ENCODE results near the gene GLI2. TPM values are rescaled to one million over a fixed set of nuclear protein-coding genes. Genes with fewer than 3 reads are reported as not detected.

Gene GLI2
- polyA plus RNA-seq, 2 of the 4 experiments (the other 2 are of a cell fraction) = 5.6 to 12.5 TPM

GRCh38 chr2:120692691-120693090 lies 43.0 kb upstream of the GLI2 start:
- Histone ChIP-seq H3K4me2 (no peak overlapping the region), H3K4me1 (peaks cover 12% of the 10 kb centered on the region; the same call in 2 of the 3 replicates), H3K4me3 (no peak overlapping the region), H3K9me3 (no peaks in the 10 kb centered on the region), H3K27ac (no peak overlapping the region)
- CTCF ChIA-PET = interaction anchor here (1.1 to 22.6 kb wide), 5 partner anchors 12 to 384 kb away, joined by 4 to 858 read pairs (median 5); no protein-coding TSS in a partner anchor
- ATAC-seq (no peak), FAIRE-seq (no peak), DNase-seq (ENCODE audit: low read depth in 1 of 2, low spot score in 1 of 2) (no peak)
- TF ChIP-seq, protein P1, sequence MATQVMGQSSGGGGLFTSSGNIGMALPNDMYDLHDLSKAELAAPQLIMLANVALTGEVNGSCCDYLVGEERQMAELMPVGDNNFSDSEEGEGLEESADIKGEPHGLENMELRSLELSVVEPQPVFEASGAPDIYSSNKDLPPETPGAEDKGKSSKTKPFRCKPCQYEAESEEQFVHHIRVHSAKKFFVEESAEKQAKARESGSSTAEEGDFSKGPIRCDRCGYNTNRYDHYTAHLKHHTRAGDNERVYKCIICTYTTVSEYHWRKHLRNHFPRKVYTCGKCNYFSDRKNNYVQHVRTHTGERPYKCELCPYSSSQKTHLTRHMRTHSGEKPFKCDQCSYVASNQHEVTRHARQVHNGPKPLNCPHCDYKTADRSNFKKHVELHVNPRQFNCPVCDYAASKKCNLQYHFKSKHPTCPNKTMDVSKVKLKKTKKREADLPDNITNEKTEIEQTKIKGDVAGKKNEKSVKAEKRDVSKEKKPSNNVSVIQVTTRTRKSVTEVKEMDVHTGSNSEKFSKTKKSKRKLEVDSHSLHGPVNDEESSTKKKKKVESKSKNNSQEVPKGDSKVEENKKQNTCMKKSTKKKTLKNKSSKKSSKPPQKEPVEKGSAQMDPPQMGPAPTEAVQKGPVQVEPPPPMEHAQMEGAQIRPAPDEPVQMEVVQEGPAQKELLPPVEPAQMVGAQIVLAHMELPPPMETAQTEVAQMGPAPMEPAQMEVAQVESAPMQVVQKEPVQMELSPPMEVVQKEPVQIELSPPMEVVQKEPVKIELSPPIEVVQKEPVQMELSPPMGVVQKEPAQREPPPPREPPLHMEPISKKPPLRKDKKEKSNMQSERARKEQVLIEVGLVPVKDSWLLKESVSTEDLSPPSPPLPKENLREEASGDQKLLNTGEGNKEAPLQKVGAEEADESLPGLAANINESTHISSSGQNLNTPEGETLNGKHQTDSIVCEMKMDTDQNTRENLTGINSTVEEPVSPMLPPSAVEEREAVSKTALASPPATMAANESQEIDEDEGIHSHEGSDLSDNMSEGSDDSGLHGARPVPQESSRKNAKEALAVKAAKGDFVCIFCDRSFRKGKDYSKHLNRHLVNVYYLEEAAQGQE (IDR thresholded peaks at IDR 0.05) = no peak
- TF ChIP-seq, protein P2, sequence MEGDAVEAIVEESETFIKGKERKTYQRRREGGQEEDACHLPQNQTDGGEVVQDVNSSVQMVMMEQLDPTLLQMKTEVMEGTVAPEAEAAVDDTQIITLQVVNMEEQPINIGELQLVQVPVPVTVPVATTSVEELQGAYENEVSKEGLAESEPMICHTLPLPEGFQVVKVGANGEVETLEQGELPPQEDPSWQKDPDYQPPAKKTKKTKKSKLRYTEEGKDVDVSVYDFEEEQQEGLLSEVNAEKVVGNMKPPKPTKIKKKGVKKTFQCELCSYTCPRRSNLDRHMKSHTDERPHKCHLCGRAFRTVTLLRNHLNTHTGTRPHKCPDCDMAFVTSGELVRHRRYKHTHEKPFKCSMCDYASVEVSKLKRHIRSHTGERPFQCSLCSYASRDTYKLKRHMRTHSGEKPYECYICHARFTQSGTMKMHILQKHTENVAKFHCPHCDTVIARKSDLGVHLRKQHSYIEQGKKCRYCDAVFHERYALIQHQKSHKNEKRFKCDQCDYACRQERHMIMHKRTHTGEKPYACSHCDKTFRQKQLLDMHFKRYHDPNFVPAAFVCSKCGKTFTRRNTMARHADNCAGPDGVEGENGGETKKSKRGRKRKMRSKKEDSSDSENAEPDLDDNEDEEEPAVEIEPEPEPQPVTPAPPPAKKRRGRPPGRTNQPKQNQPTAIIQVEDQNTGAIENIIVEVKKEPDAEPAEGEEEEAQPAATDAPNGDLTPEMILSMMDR (IDR thresholded peaks at IDR 0.05) = no peak
- TF ChIP-seq CHD2 (IDR thresholded peaks at IDR 0.05; ENCODE audit: low read length, partially characterized antibody) (no peak), MAX (IDR thresholded peaks at IDR 0.05) (no peak), FOXS1 (CRISPR knock-in tag; IDR thresholded peaks at IDR 0.05) (no peak), ATOH8 (CRISPR knock-in tag; IDR thresholded peaks at IDR 0.05; ENCODE audit: low read depth) (no peak), RNF2 (IDR thresholded peaks at IDR 0.05; ENCODE audit: borderline replicate concordance, low read depth) (no peak), FOSL2 (IDR thresholded peaks at IDR 0.05) (no peak), FOSL2 (CRISPR knock-in tag; IDR thresholded peaks at IDR 0.05) (no peak), MYC (IDR thresholded peaks at IDR 0.05; ENCODE audit: borderline replicate concordance, low read length) (no peak)
- 72% methylated on average over 6 of the region's 6 CpGs for WGBS (ENCODE audit: missing lambda C conversion rate)
- POLR2A ChIA-PET = no interaction called here

DNA sequence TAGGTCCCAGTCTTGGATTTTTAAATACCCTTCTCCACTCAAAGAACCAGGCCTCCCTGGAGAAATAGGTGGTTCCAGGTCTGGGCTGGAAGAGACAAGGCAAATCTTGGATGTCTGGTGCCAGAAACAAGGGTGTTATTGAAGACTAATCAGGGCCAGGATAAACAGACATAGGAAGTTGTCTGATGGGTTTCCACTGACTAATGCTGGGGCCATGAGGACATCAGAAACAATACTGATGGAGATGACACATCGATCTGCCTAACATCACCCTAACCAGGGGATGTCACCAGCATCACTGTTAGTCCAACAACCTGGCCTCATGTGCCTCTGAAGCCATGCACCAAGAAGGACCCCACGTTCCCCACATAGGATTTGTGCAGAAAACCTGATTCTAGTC lies 42.5 kb upstream of the GLI2 start:
- DNase-seq (ENCODE audit: low read depth in 1 of 2, low spot score in 1 of 2) (no peak), ATAC-seq (no peak), FAIRE-seq (no peak)
- no peak overlapping the region for H3K4me2 ChIP-seq
- POLR2A ChIA-PET = no interaction called here
- TF ChIP-seq RNF2 (IDR thresholded peaks at IDR 0.05; ENCODE audit: borderline replicate concordance, low read depth) (no peak), BHLHE40 (IDR thresholded peaks at IDR 0.05; ENCODE audit: low read depth, low read length) (no peak), ZNF302 (CRISPR knock-in tag; IDR thresholded peaks at IDR 0.05) (no peak), RFX5 (IDR thresholded peaks at IDR 0.05) (no peak), RCOR1 (IDR thresholded peaks at IDR 0.05; ENCODE audit: low read depth, low read length) (no peak), JUN (IDR thresholded peaks at IDR 0.05) (no peak), NFE2L2 (conservative IDR thresholded peaks at IDR 0.05; ENCODE audit: low read length) (no peak), ESRRA (IDR thresholded peaks at IDR 0.05; ENCODE audit: borderline replicate concordance, low read length) (no peak)
- TF ChIP-seq, protein P3, sequence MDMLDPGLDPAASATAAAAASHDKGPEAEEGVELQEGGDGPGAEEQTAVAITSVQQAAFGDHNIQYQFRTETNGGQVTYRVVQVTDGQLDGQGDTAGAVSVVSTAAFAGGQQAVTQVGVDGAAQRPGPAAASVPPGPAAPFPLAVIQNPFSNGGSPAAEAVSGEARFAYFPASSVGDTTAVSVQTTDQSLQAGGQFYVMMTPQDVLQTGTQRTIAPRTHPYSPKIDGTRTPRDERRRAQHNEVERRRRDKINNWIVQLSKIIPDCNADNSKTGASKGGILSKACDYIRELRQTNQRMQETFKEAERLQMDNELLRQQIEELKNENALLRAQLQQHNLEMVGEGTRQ (IDR thresholded peaks at IDR 0.05) = no peak
- H3K4me3 ChIP-seq = no peak overlapping the region
- H3K4me1 ChIP-seq = peaks cover 12% of the 10 kb centered on the region; the same call in 2 of the 3 replicates
- H3K9me3 ChIP-seq = no peaks in the 10 kb centered on the region
- CTCF ChIA-PET = interaction anchor here (0.8 to 22.6 kb wide), 5 partner anchors 9 to 383 kb away, joined by 4 to 858 read pairs (median 4); no protein-coding TSS in a partner anchor
- H3K27ac ChIP-seq = no peak overlapping the region
- 55% methylated on average over 2 of the region's 2 CpGs for WGBS (ENCODE audit: missing lambda C conversion rate)

All from A549 (cell line).